ENCODE measurements around the gene KLHDC2.
"Not testable (repeated sequence)": the region's sequence is repeated elsewhere in the genome, so short reads cannot be mapped to it uniquely, and the experiment has no call there.

The KLHDC2 gene

GRCh38 chr14:49769581-49770211 is 1.7 kb downstream of the KLHDC2 start:
- TF ChIP-seq CTCF (IDR thresholded peaks at IDR 0.05; ENCODE audit: extremely low read depth, missing control alignments): no peak
- DNase-seq (ENCODE audit: low spot score): no peak

GRCh38 chr14:49770212-49770817 is 2.4 kb downstream of the KLHDC2 start:
- DNase-seq (ENCODE audit: low spot score): no peak

GRCh38 chr14:49771691-49772090 is 3.7 kb downstream of the KLHDC2 start:
- not testable (repeated sequence) for DNase-seq (ENCODE audit: low spot score)

More at GRCh38 chr14:49770212-49770817, 2.4 kb downstream of the KLHDC2 start:
- TF ChIP-seq CTCF (IDR thresholded peaks at IDR 0.05; ENCODE audit: extremely low read depth, missing control alignments): no peak

GRCh38 chr14:49774106-49774505 is 6.2 kb downstream of the KLHDC2 start:
- TF ChIP-seq CTCF (IDR thresholded peaks at IDR 0.05; ENCODE audit: extremely low read depth, missing control alignments): no peak
- DNase-seq (ENCODE audit: low spot score): no peak

- no peak for TF ChIP-seq CTCF (IDR thresholded peaks at IDR 0.05; ENCODE audit: extremely low read depth, missing control alignments)
- no peak for DNase-seq (ENCODE audit: low spot score)
Observed at GRCh38 chr14:49778421-49778820, 10.5 kb downstream of the KLHDC2 start.

- DNase-seq (ENCODE audit: low spot score): not testable (repeated sequence)
Observed at GRCh38 chr14:49781040-49781439, 13.1 kb downstream of the KLHDC2 start.

- DNase-seq (ENCODE audit: low spot score): no peak
- TF ChIP-seq CTCF (IDR thresholded peaks at IDR 0.05; ENCODE audit: extremely low read depth, missing control alignments): no peak
Observed at GRCh38 chr14:49783394-49784014, 15.6 kb downstream of the KLHDC2 start.

GRCh38 chr14:49786315-49786714 is 18.4 kb downstream of the KLHDC2 start:
- no peak for DNase-seq (ENCODE audit: low spot score)
- TF ChIP-seq CTCF (IDR thresholded peaks at IDR 0.05; ENCODE audit: extremely low read depth, missing control alignments): no peak

All from GM20000 (cell line).